ENCODE data around the gene SOBP. TPM values are rescaled to one million over a fixed set of nuclear protein-coding genes. Genes with fewer than 3 reads are reported as not detected.

The SOBP gene
- 0.21 and 0.24 TPM in 2 replicates for total RNA-seq

GRCh38 chr6:107489636-107490565, at the start of gene SOBP:
TSS of gene SOBP (plus strand) at chr6:107490117. CDS start at chr6:107490617, 500 bp downstream.

GRCh38 chr6:107459283-107460082, 30.4 kb upstream of the SOBP start, which contains the start of gene PDSS2:
TSS of gene PDSS2 (minus strand) at chr6:107459564. CDS start at chr6:107459285, 279 bp downstream.

Other genes starting within 250 kb of the SOBP start
- 7.7 and 13.9 TPM in 2 replicates for gene PDSS2, start 30.6 kb upstream of the SOBP start, total RNA-seq